Measurements from ENCODE around the gene TBCA.

TBCA gene, protein sequence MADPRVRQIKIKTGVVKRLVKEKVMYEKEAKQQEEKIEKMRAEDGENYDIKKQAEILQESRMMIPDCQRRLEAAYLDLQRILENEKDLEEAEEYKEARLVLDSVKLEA

DNA sequence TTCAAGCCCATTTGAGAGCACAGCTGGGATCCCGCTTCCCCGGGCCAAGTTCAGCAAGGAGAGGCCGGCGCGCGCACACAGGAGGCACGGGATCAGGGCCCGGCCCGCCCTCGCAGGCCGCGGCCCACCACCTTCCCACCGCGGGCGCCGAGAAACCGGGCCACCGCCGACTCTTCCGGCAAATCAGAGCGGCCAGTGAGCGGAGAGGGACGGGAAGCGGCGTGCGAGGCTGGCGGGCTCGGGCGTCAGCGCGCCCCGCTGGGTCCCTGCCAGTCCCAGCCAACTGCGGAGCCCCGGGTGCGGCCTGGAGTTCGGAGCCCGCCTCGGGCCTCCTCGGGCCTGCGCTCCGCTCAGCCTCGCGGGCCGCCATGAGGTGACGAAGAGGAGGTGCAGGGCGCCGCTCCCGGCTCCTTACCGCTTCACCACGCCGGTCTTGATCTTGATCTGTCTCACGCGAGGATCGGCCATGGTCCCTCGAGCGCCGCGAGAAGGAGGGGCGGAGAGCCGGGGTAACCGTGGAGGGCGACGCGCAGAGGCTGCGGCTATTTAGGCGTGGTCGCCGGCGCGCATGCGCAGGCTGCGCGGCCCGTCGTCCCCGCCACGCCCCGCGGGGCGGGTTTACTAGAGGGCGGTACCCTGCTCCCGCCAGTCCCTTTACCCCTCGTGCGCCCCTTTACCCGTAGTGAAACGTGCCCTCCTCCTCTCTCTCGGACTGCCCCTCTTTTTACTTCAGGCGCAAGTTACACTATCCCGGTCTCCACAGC is at the start of gene TBCA:
TBCA (minus strand) TSS at position 550 of the 764 bp plus-strand sequence; CDS start at position 468, 82 bp downstream.
- DNase-seq (ENCODE audit: extremely low read depth, low read depth), result peak; percentile 59
- peak within 1 kb of the TSS; percentile 87 for H3K4me3 ChIP-seq (replicated peaks; ENCODE audit: low read depth, low read length)
- TF ChIP-seq, protein P1, sequence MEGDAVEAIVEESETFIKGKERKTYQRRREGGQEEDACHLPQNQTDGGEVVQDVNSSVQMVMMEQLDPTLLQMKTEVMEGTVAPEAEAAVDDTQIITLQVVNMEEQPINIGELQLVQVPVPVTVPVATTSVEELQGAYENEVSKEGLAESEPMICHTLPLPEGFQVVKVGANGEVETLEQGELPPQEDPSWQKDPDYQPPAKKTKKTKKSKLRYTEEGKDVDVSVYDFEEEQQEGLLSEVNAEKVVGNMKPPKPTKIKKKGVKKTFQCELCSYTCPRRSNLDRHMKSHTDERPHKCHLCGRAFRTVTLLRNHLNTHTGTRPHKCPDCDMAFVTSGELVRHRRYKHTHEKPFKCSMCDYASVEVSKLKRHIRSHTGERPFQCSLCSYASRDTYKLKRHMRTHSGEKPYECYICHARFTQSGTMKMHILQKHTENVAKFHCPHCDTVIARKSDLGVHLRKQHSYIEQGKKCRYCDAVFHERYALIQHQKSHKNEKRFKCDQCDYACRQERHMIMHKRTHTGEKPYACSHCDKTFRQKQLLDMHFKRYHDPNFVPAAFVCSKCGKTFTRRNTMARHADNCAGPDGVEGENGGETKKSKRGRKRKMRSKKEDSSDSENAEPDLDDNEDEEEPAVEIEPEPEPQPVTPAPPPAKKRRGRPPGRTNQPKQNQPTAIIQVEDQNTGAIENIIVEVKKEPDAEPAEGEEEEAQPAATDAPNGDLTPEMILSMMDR (IDR thresholded peaks at IDR 0.05; ENCODE audit: low read depth, low read length, missing control alignments), result no peak

DNA sequence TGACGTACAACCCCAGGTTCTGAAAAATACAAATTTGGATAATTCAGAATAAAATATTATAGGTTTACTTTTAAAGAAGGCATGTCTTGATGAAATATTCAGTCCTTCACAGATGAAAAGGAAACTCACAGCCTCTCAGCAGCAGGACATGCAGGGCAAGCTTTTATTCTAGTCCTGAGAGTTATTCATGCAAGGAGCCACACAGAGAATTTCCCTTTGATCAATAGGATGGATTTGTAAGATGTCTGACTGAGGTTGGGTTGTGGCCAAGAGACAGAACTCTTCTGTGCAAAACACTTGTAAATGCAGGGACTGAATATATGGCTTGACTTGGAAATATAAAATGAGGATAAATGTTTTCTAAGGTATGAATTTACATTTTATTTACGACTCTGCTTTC is 48.8 kb upstream of the TBCA start:
- H3K4me3 ChIP-seq (replicated peaks; ENCODE audit: low read depth, low read length), result no peak overlapping the region
- no peak for DNase-seq (ENCODE audit: extremely low read depth, low read depth)
- TF ChIP-seq, protein P1 (IDR thresholded peaks at IDR 0.05; ENCODE audit: low read depth, low read length, missing control alignments), result no peak

DNA sequence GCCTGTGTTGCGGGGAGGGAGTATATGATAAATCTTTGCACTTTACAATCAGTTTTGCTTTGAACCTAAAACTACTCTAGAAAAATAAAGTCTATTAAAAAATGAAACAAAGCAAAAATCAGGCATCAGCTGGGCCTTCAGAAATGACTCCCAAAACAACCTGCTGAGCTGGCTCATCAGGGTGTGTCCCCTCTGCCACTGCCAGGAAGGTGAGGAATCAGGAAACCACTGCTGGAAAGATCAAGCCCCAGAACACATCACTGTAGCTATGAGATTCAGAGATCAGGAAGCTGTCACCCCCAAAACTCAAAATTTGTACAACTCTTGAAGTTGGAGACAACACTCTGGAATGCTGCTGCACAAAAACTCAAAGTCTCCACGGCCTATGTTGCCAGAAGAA is 40.5 kb upstream of the TBCA start:
- TF ChIP-seq, protein P1 (IDR thresholded peaks at IDR 0.05; ENCODE audit: low read depth, low read length, missing control alignments), result no peak
- DNase-seq (ENCODE audit: extremely low read depth, low read depth), result no peak
- H3K4me3 ChIP-seq (replicated peaks; ENCODE audit: low read depth, low read length), result no peak overlapping the region

DNA sequence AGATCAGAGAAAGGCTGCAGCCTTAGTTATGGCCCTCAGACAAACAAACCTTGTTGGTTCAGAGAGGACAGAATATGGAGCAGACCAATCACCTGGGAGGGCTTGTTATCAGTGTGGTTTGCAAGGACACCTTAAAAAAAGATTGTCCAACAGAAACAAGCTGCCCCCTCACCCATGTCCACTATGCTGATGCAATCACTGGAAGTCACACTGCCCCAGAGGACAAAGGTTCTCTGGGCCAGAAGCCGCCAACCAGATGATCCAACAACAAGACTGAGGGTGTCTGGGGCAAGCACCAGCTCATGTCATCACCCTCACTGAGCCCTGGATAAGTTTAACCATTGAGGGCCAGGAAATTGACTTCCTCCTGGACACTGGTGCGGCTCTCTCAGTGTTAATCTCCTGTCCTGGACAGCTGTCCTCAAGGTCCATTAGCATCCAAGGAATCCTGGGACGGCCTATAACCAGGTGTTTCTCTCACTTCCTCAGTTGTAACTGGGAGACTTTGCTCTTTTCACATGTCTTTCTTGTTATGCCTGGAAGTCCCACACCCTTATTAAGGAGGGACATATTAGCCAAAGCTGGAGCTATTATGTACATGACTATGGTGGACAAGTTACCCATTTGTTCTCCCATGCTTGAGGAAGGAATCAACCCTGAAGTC is 36.9 kb upstream of the TBCA start:
- no peak for DNase-seq (ENCODE audit: extremely low read depth, low read depth)
- no peak overlapping the region for H3K4me3 ChIP-seq (replicated peaks; ENCODE audit: low read depth, low read length)
- TF ChIP-seq, protein P1 (IDR thresholded peaks at IDR 0.05; ENCODE audit: low read depth, low read length, missing control alignments), result no peak

DNA sequence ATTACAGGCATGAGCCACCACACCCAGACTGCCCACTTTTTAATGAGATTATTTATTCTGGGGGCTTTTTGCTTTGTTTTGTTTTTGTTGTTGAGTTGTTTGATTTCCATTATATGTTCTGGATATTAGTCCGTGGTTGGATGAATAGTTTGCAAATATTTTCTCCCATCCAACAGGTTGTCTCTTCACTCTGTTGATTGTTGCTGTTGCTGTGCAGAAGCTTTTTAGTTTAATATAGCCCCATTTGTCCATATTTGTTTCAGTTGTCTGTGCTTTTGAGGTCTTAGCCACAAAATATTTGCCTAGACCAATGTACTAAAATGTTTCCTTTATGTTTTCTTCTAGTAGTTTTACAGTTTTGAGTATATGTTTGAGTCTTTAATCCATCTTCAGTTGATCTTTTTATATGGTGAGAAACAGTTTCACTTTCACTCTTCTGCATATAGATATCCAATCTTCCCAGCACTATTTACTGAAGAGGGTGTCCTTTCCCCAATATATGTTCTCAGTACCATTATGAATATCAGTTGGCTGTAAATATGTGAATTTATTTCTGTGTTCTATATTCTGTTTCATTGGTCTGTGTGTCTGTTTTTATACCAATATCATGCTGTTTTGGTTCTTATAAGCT is 30.2 kb upstream of the TBCA start:
- no peak for DNase-seq (ENCODE audit: extremely low read depth, low read depth)
- H3K4me3 ChIP-seq (replicated peaks; ENCODE audit: low read depth, low read length), result no peak overlapping the region
- TF ChIP-seq, protein P1 (IDR thresholded peaks at IDR 0.05; ENCODE audit: low read depth, low read length, missing control alignments), result no peak

DNA sequence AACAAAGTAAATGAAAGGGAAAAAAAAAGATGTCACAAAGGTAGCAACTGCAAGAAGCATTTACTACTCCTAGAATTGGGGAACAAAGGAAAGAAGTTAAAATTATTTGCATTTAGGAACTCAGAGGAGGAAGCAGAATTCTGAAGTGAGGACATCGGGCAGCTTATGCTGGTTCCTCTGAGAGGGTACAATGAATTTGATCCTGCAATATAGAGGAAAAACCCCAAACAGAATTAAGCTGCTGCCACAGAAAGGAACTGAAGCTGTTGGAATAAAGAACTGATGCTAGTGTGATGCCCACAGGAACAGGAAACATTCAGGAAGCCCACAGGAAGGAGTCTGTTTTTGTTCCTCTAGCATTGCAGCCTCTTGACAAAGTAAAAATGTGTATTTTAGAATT is 22.3 kb upstream of the TBCA start:
- H3K4me3 ChIP-seq (replicated peaks; ENCODE audit: low read depth, low read length), result no peak overlapping the region
- no peak for DNase-seq (ENCODE audit: extremely low read depth, low read depth)
- TF ChIP-seq, protein P1 (IDR thresholded peaks at IDR 0.05; ENCODE audit: low read depth, low read length, missing control alignments), result no peak
